GM23338 (cell line): ENCODE results near the gene GPT2. TPM values are rescaled to one million over a fixed set of nuclear protein-coding genes. Genes with fewer than 3 reads are reported as not detected.
A peak's percentile ranks its signal among the peaks of the same experiment; 100 is the strongest.

Experiments
- ATAC-seq: fragments of 200-7000 bp; cut with Tn5 transposase; 3 replicates; pipeline ENCODE4 v1.9.1; 2020
- DNase-seq: peaks from one replicate; pipeline ENCODE4 v3.0.0-alpha.2; 2015; ENCODE audit warnings: low spot score
- H2AFZ ChIP-seq: fragments of 200-600 bp; sonication (generic); 2 replicates; pipeline ENCODE4 v1.8.0; 2016; ENCODE audit warnings: antibody characterized with exemption, mild to moderate bottlenecking, moderate library complexity
- H3F3A ChIP-seq: fragments of 200-600 bp; sonication (generic); replicated peaks from 2 replicates; pipeline ENCODE4 v1.8.0; 2017; ENCODE audit warnings: antibody characterized with exemption, mixed run types, low read depth
- H3K27ac ChIP-seq: fragments of 200-600 bp; sonication (generic); 2 replicates; pipeline ENCODE4 v1.6.1; 2016; ENCODE audit warnings: low read depth
- H3K27me3 ChIP-seq: fragments of 200-600 bp; sonication (generic); 2 replicates; pipeline ENCODE4 v1.8.0; 2016; ENCODE audit warnings: mild to moderate bottlenecking, mixed run types, moderate library complexity; ENCODE audit not compliant: insufficient read depth
- H3K36me3 ChIP-seq: fragments of 200-600 bp; sonication (generic); 2 replicates; pipeline ENCODE4 v1.8.0; 2016; ENCODE audit warnings: mild to moderate bottlenecking; ENCODE audit not compliant: insufficient read depth
- H3K4me1 ChIP-seq: fragments of 200-600 bp; sonication (generic); 2 replicates; pipeline ENCODE4 v1.8.0; 2016; ENCODE audit warnings: mild to moderate bottlenecking, moderate library complexity; ENCODE audit not compliant: insufficient read depth
- H3K4me2 ChIP-seq: fragments of 200-600 bp; sonication (generic); 2 replicates; pipeline ENCODE4 v1.7.1; 2017; ENCODE audit warnings: mixed run types
- H3K4me3 ChIP-seq: fragments of 200-600 bp; sonication (generic); 2 replicates; pipeline ENCODE4 v1.6.1; 2016; ENCODE audit warnings: mixed run types
- H3K79me2 ChIP-seq: fragments of 200-600 bp; sonication (generic); replicated peaks from 2 replicates; pipeline ENCODE4 v1.8.0; 2017; ENCODE audit warnings: mild to moderate bottlenecking; ENCODE audit not compliant: insufficient read depth
- H3K9me2 ChIP-seq: fragments of 200-600 bp; sonication (generic); 2 replicates; pipeline ENCODE4 v1.8.0; 2017; ENCODE audit not compliant: insufficient read depth
- H4K20me1 ChIP-seq: fragments of 200-600 bp; sonication (generic); replicated peaks from 2 replicates; pipeline ENCODE4 v1.8.0; 2017; ENCODE audit warnings: mild to moderate bottlenecking; ENCODE audit not compliant: insufficient read depth
- H3K27ac Mint-ChIP-seq: 2 replicates; pipeline ENCODE4 v1.8.0; 2020; ENCODE audit warnings: inconsistent platforms, mild to moderate bottlenecking, moderate library complexity, mixed read lengths
- H3K27me3 Mint-ChIP-seq: 3 replicates; pipeline ENCODE4 v1.8.0; 2022; ENCODE audit warnings: low read depth, mild to moderate bottlenecking, moderate library complexity, mixed read lengths, inconsistent platforms; ENCODE audit not compliant: insufficient read depth, poor library complexity
- H3K36me3 Mint-ChIP-seq: 3 replicates; pipeline ENCODE4 v1.8.0; 2021; ENCODE audit warnings: low read depth, mild to moderate bottlenecking, inconsistent platforms, moderate library complexity, mixed read lengths
- H3K4me1 Mint-ChIP-seq: 3 replicates; pipeline ENCODE4 v1.8.0; 2020; ENCODE audit warnings: mild to moderate bottlenecking, inconsistent platforms, mixed read lengths
- H3K4me3 Mint-ChIP-seq: 3 replicates; pipeline ENCODE4 v1.8.0; 2021; ENCODE audit warnings: moderate library complexity, mild to moderate bottlenecking, inconsistent platforms, mixed read lengths
- H3K9me3 Mint-ChIP-seq: 3 replicates; pipeline ENCODE4 v1.8.0; 2020; ENCODE audit warnings: moderate library complexity, mild to moderate bottlenecking, inconsistent platforms, mixed read lengths
- CREB1 ChIP-seq: fragments of 250-450 bp; sonication (Bioruptor Pico); IDR thresholded peaks from 2 replicates; pipeline ENCODE4 v1.5.0; 2020; ENCODE audit warnings: low read depth, mild to moderate bottlenecking, moderate library complexity
- CTCF ChIP-seq, 2 experiments: fragments of 200-600 bp in 1 of 2; sonication (generic) in 1 of 2; conservative IDR thresholded peaks; 2 replicates each; pipeline versions ENCODE4 v1.5.1 to v1.6.1; 2016 to 2017; ENCODE audit warnings: antibody characterized with exemption in 2 of 2, low read depth in 2 of 2, mild to moderate bottlenecking in 2 of 2, moderate library complexity in 1 of 2
- EZH2phosphoT487 ChIP-seq: fragments of 200-600 bp; sonication (generic); IDR thresholded peaks from one replicate; pipeline ENCODE4 v1.8.1; 2018; ENCODE audit warnings: antibody characterized with exemption; ENCODE audit not compliant: unreplicated experiment
- JUNB ChIP-seq: IDR thresholded peaks from one replicate; pipeline ENCODE4 v1.6.1; 2016; ENCODE audit warnings: antibody characterized with exemption; ENCODE audit not compliant: unreplicated experiment
- NANOG ChIP-seq: IDR thresholded peaks from 2 replicates; pipeline ENCODE4 v1.6.1; 2016; ENCODE audit warnings: antibody characterized with exemption, borderline replicate concordance
- REST ChIP-seq: IDR thresholded peaks from one replicate; pipeline ENCODE4 v1.6.1; 2018; ENCODE audit warnings: antibody characterized with exemption; ENCODE audit not compliant: unreplicated experiment
- ZNF114 ChIP-seq: fragments of 250-450 bp; sonication (Bioruptor Pico); IDR thresholded peaks from 2 replicates; pipeline ENCODE4 v1.5.0; 2020; ENCODE audit warnings: mild to moderate bottlenecking, moderate library complexity
- ZNF331 ChIP-seq: fragments of 250-450 bp; sonication (Bioruptor Pico); IDR thresholded peaks from 2 replicates; pipeline ENCODE4 v1.5.0; 2020; ENCODE audit warnings: low read depth, mild to moderate bottlenecking, moderate library complexity
- polyA plus RNA-seq: library from polyadenylated mRNA; unstranded; fragments of >200 nt; fragmentation: Nextera tagmentation; extraction: Ambion mirVana; gene quantifications from 2 replicates; pipeline ENCODE4 v1.2.1, GENCODE V29; 2016
- total RNA-seq: library from RNA; depleted of rRNA; stranded (reverse); fragments of >200 nt; shearing (Covaris generic); gene quantifications from 2 replicates; pipeline ENCODE4 v1.2.3, GENCODE V29; 2014

The GPT2 gene
- total and polyA plus RNA-seq, 2 experiments from 2014 or later = 48.5 to 81.0 TPM

DNA sequence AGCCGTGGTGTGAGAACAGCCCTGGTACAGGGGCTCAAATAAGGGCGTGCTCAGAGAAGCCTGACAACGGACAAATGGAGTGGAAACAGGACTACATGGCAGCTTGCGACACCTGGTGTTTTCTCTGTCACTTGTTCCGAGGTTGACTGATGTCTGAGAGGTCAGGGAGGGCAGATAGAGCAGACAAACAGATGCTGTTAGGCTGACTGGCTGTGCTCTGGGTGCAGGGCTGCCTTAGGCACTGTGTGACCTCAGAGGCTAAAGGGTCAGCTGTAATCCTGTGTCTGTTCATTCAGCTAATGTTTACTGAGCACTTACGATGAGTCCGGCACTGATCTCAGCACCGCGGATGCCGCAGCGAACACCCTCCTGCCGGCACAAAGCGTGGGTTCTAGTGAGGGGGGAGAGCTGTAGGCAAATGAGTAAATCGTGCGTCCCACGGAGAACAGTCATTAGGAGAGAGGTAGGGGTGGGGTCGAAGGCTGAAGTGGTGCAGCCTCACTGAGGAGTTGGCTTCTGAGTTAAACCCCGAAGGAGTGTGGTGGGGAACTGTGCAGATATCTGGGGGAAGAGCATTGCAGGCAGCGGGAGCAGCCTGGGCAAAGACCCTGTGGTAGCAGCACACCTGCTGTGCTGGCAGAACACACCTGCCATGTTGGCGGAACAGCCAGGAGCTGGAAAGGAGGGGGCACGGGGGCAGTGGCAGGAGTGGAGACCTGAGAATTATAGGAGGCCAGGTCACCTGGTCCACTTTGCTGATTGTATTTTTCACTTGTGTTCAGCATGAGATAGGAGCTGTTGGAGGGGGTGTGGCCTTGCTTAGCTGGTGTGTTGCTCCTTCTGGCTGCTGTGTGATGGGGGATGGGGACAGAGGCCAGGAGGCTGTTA is 35.0 kb downstream of the GPT2 start:
- ATAC-seq (no peak), DNase-seq (no peak)
- TF ChIP-seq NANOG (no peak), ZNF331 (CRISPR knock-in tag) (no peak)
- no peaks in the 10 kb centered on the region for H3K4me1 ChIP-seq
- no peak overlapping the region for H3K4me3 ChIP-seq
- H3K36me3 Mint-ChIP-seq = peaks cover 99% of the 10 kb centered on the region
- peak overlapping the region; percentile 77 for H3K27ac Mint-ChIP-seq
- H3K4me2 ChIP-seq = no peak overlapping the region
- no peak overlapping the region for H2AFZ ChIP-seq
- H3K27ac ChIP-seq = no peak overlapping the region
- H3F3A ChIP-seq = 0 out of 2 replicates have a peak, but pooled peaks cover 3% of the 10 kb centered on the region
- H3K27me3 ChIP-seq = no peaks in the 10 kb centered on the region
- H3K36me3 ChIP-seq = peaks cover 27% of the 10 kb centered on the region
- no peaks in the 10 kb centered on the region; the same call in 2 of the 3 replicates for H3K9me3 Mint-ChIP-seq
- no peaks in the 10 kb centered on the region for H3K9me2 ChIP-seq
- peaks cover 2% of the 10 kb centered on the region; the same call in 1 of the 3 replicates for H3K4me1 Mint-ChIP-seq
- H3K27me3 Mint-ChIP-seq = peaks cover 37% of the 10 kb centered on the region
- H3K4me3 Mint-ChIP-seq = no peak overlapping the region
- peaks cover 2% of the 10 kb centered on the region; the same call in 1 of the 2 replicates for H4K20me1 ChIP-seq
- H3K79me2 ChIP-seq = peaks cover 3% of the 10 kb centered on the region; the same call in 1 of the 2 replicates

- Mint-ChIP-seq H3K36me3 (peaks cover 99% of the 10 kb centered on the region), H3K9me3 (no peaks in the 10 kb centered on the region), H3K27me3 (peaks cover 32% of the 10 kb centered on the region), H3K4me1 (peaks cover 2% of the 10 kb centered on the region; the same call in 1 of the 3 replicates), H3K27ac (no peak overlapping the region), H3K4me3 (no peak overlapping the region)
- Histone ChIP-seq H2AFZ (no peak overlapping the region), H3F3A (0 out of 2 replicates have a peak, but pooled peaks cover 3% of the 10 kb centered on the region), H3K27ac (no peak overlapping the region), H3K4me1 (no peaks in the 10 kb centered on the region), H3K9me2 (no peaks in the 10 kb centered on the region), H3K4me2 (no peak overlapping the region), H3K27me3 (no peaks in the 10 kb centered on the region), H3K36me3 (peaks cover 36% of the 10 kb centered on the region), H4K20me1 (0 out of 2 replicates have a peak, but pooled peaks cover 3% of the 10 kb centered on the region), H3K79me2 (peaks cover 3% of the 10 kb centered on the region; the same call in 1 of the 2 replicates), H3K4me3 (no peak overlapping the region)
- no peak for TF ChIP-seq NANOG
- DNase-seq (no peak), ATAC-seq (no peak)
Measured at GRCh38 chr16:46920402-46921068, 36.4 kb downstream of the GPT2 start.

GRCh38 chr16:46922239-46922638 is 38.1 kb downstream of the GPT2 start:
- ATAC-seq (no peak), DNase-seq (no peak)
- peaks cover 2% of the 10 kb centered on the region; the same call in 1 of the 3 replicates for H3K4me1 Mint-ChIP-seq
- no peaks in the 10 kb centered on the region for H3K4me1 ChIP-seq
- H2AFZ ChIP-seq = no peak overlapping the region
- H3K4me3 ChIP-seq = no peak overlapping the region
- peaks cover 100% of the 10 kb centered on the region for H3K36me3 Mint-ChIP-seq
- H3K79me2 ChIP-seq = peaks cover 3% of the 10 kb centered on the region; the same call in 1 of the 2 replicates
- H3K36me3 ChIP-seq = peaks cover 50% of the 10 kb centered on the region
- no peaks in the 10 kb centered on the region for H3K9me2 ChIP-seq
- no peak overlapping the region for H3K27ac ChIP-seq
- H3K27ac Mint-ChIP-seq = 0 out of 2 replicates have a peak overlapping the region, but pooled peaks have one; percentile 57
- 0 out of 2 replicates have a peak, but pooled peaks cover 3% of the 10 kb centered on the region for H3F3A ChIP-seq
- no peaks in the 10 kb centered on the region for H3K9me3 Mint-ChIP-seq
- 0 out of 2 replicates have a peak, but pooled peaks cover 3% of the 10 kb centered on the region for H4K20me1 ChIP-seq
- H3K27me3 ChIP-seq = no peaks in the 10 kb centered on the region
- H3K4me3 Mint-ChIP-seq = no peak overlapping the region
- H3K4me2 ChIP-seq = no peak overlapping the region
- H3K27me3 Mint-ChIP-seq = peaks cover 28% of the 10 kb centered on the region
- TF ChIP-seq CTCF (conservative IDR thresholded peaks at IDR 0.05; ENCODE audit: low read depth in 2 of 2) (no peak), JUNB (no peak), NANOG (no peak), REST (no peak), CREB1 (CRISPR knock-in tag) (no peak), ZNF114 (CRISPR knock-in tag) (no peak), ZNF331 (CRISPR knock-in tag) (no peak), EZH2phosphoT487 (no peak)
